H1 (cell line): Measurements from ENCODE around the gene ARL6IP4. TPM values are rescaled to one million over a fixed set of nuclear protein-coding genes. Genes with fewer than 3 reads are reported as not detected.

Experiments used
- CTCF ChIA-PET: fragments of 300-600 bp; sonication (Branson Sonifier 250); formaldehyde crosslinking; loops from one replicate; lab custom pipeline; 2021; ENCODE audit not compliant: partially characterized antibody; lab: Charles Lee
- POLR2A ChIA-PET: fragments of 300-600 bp; sonication (Branson Sonifier 250); formaldehyde crosslinking; loops from one replicate; lab custom pipeline; 2021; ENCODE audit warnings: inconsistent platforms; ENCODE audit not compliant: partially characterized antibody; lab: Charles Lee
- DNase-seq, 2 experiments: peaks; one replicate each; pipeline versions ENCODE4 v3.0.0 to v3.0.0-alpha.2; 2010 to 2022; ENCODE audit warnings: low spot score in 2 of 2, low read depth in 1 of 2, mixed read lengths in 1 of 2
- FAIRE-seq: peaks from 2 replicates; lab custom pipeline; 2011; peaks lifted over from hg19 to GRCh38; lab: Jason Lieb, UNC
- H2AFZ ChIP-seq: 2 replicates; pipeline ENCODE4 v1.8.1; 2012; ENCODE audit warnings: low read length, inconsistent platforms
- H2AK5ac ChIP-seq: 2 replicates; pipeline ENCODE4 v1.6.1; 2013; ENCODE audit warnings: low read depth, low read length
- H2BK120ac ChIP-seq: replicated peaks from 2 replicates; pipeline ENCODE3; 2013; ENCODE audit warnings: low read depth, low read length, inconsistent platforms
- H2BK12ac ChIP-seq: 2 replicates; pipeline ENCODE4 v1.6.1; 2013; ENCODE audit warnings: low read depth, low read length
- H2BK15ac ChIP-seq: 2 replicates; pipeline ENCODE4 v1.6.1; 2013; ENCODE audit warnings: low read length
- H2BK20ac ChIP-seq: 2 replicates; pipeline ENCODE4 v1.6.1; 2013; ENCODE audit warnings: low read length
- H2BK5ac ChIP-seq: 2 replicates; pipeline ENCODE4 v1.6.1; 2013; ENCODE audit warnings: low read depth, low read length
- H3K14ac ChIP-seq: 2 replicates; pipeline ENCODE4 v1.6.1; 2013; ENCODE audit warnings: inconsistent platforms; ENCODE audit not compliant: insufficient read length
- H3K18ac ChIP-seq: 2 replicates; pipeline ENCODE4 v1.6.1; 2013; ENCODE audit warnings: low read length; ENCODE audit errors: extremely low read depth
- H3K23ac ChIP-seq: 2 replicates; pipeline ENCODE4 v1.6.1; 2013; ENCODE audit warnings: inconsistent platforms; ENCODE audit not compliant: insufficient read length
- H3K23me2 ChIP-seq: 2 replicates; pipeline ENCODE4 v1.6.1; 2013; ENCODE audit warnings: low read depth, low read length
- H3K27ac ChIP-seq: 2 replicates; pipeline ENCODE4 v1.6.1; 2011; ENCODE audit warnings: low read depth, low read length, inconsistent platforms
- H3K27me3 ChIP-seq, 4 experiments: replicated peaks in 1 of 4; 1 replicate in 1 of 4; 2 replicates in 3 of 4; pipeline versions ENCODE4 v1.6.1 to v1.8.1; 2011 to 2013; ENCODE audit warnings: low read length in 3 of 4, mild to moderate bottlenecking in 3 of 4, inconsistent platforms in 2 of 4, mixed read lengths in 2 of 4, moderate library complexity in 1 of 4; ENCODE audit not compliant: control insufficient read depth in 3 of 4, insufficient read depth in 3 of 4; ENCODE audit errors: extremely low read depth in 1 of 4
- H3K36me3 ChIP-seq, 4 experiments: 2 replicates each; pipeline versions ENCODE4 v1.6.1 to v1.8.1; 2011 to 2013; ENCODE audit warnings: mild to moderate bottlenecking in 4 of 4, low read length in 3 of 4, moderate library complexity in 2 of 4, control low read depth in 1 of 4, inconsistent platforms in 1 of 4; ENCODE audit not compliant: insufficient read depth in 4 of 4, control insufficient read depth in 2 of 4
- H3K4ac ChIP-seq: replicated peaks from 2 replicates; pipeline ENCODE3; 2013; ENCODE audit warnings: low read length, low read depth, mixed read lengths, inconsistent platforms; ENCODE audit not compliant: insufficient read length
- H3K4me1 ChIP-seq, 4 experiments: replicated peaks in 1 of 4; 1 replicate in 1 of 4; 2 replicates in 3 of 4; pipeline versions ENCODE4 v1.6.1 to v1.8.1; 2011 to 2013; ENCODE audit warnings: low read length in 3 of 4, inconsistent platforms in 2 of 4, mixed read lengths in 1 of 4; ENCODE audit not compliant: insufficient read depth in 4 of 4, control insufficient read depth in 3 of 4
- H3K4me2 ChIP-seq, 2 experiments: 2 replicates each; pipeline versions ENCODE4 v1.6.1 to v1.8.1; 2011 to 2013; ENCODE audit warnings: low read depth in 2 of 2, low read length in 2 of 2, control low read depth in 1 of 2, inconsistent platforms in 1 of 2, mild to moderate bottlenecking in 1 of 2; ENCODE audit not compliant: insufficient read depth in 1 of 2
- H3K4me3 ChIP-seq, 4 experiments: fragments of 200-600, 300-600 bp in 1 of 4; sonication (generic), shearing (Covaris generic), sonication (Bioruptor Twin) in 1 of 4; 2 replicates each; pipeline versions ENCODE4 v1.5.1 to v1.8.1; 2011 to 2016; ENCODE audit warnings: low read length in 4 of 4, low read depth in 3 of 4, control low read depth in 2 of 4, inconsistent platforms in 2 of 4, mild to moderate bottlenecking in 2 of 4, mixed read lengths in 1 of 4, moderate library complexity in 1 of 4; ENCODE audit not compliant: insufficient read depth in 2 of 4; ENCODE audit errors: extremely low read depth in 1 of 4
- H3K56ac ChIP-seq: replicated peaks from 2 replicates; pipeline ENCODE3; 2013; ENCODE audit warnings: low read depth, mild to moderate bottlenecking, mixed read lengths, low read length, inconsistent platforms; ENCODE audit not compliant: insufficient read length
- H3K79me1 ChIP-seq: 2 replicates; pipeline ENCODE4 v1.6.1; 2013; ENCODE audit warnings: low read depth, low read length, control low read depth
- H3K79me2 ChIP-seq, 2 experiments: 2 replicates each; pipeline versions ENCODE4 v1.6.1 to v1.8.1; 2012 to 2013; ENCODE audit warnings: low read length in 2 of 2, mild to moderate bottlenecking in 2 of 2, inconsistent platforms in 1 of 2; ENCODE audit not compliant: insufficient read depth in 2 of 2, control insufficient read depth in 1 of 2
- H3K9ac ChIP-seq, 4 experiments: replicated peaks in 1 of 4; 1 replicate in 1 of 4; 2 replicates in 3 of 4; pipeline versions ENCODE4 v1.6.1 to v1.8.1; 2011 to 2013; ENCODE audit warnings: low read depth in 3 of 4, low read length in 3 of 4, control low read depth in 2 of 4, mild to moderate bottlenecking in 2 of 4, moderate library complexity in 2 of 4, inconsistent platforms in 1 of 4; ENCODE audit errors: extremely low read depth in 1 of 4
- H3K9me3 ChIP-seq, 2 experiments: 2 replicates each; pipeline versions ENCODE4 v1.6.1 to v1.8.1; 2012 to 2013; ENCODE audit warnings: mild to moderate bottlenecking in 2 of 2, moderate library complexity in 2 of 2, control low read depth in 1 of 2, inconsistent platforms in 1 of 2, low read depth in 1 of 2, low read length in 1 of 2, mixed read lengths in 1 of 2; ENCODE audit not compliant: insufficient read depth in 2 of 2
- H4K20me1 ChIP-seq, 2 experiments: replicated peaks in 1 of 2; 2 replicates each; pipeline versions ENCODE3 to v1.8.1; 2011 to 2013; ENCODE audit warnings: inconsistent platforms in 2 of 2, low read length in 2 of 2, mild to moderate bottlenecking in 1 of 2; ENCODE audit not compliant: insufficient read depth in 2 of 2, control insufficient read depth in 1 of 2
- H4K5ac ChIP-seq: 2 replicates; pipeline ENCODE4 v1.6.1; 2013; ENCODE audit warnings: low read length, low read depth, mixed read lengths, inconsistent platforms; ENCODE audit not compliant: insufficient read length
- H4K8ac ChIP-seq: 2 replicates; pipeline ENCODE4 v1.8.0; 2013; ENCODE audit warnings: mild to moderate bottlenecking, moderate library complexity, low read length, inconsistent platforms; ENCODE audit not compliant: insufficient read depth; ENCODE audit errors: extremely low read depth
- H4K91ac ChIP-seq: replicated peaks from 2 replicates; pipeline ENCODE3; 2013; ENCODE audit warnings: low read length, mixed read lengths, inconsistent platforms; ENCODE audit not compliant: insufficient read length
- BACH1 ChIP-seq: IDR thresholded peaks from 2 replicates; pipeline ENCODE4 v1.6.1; 2012; ENCODE audit warnings: low read length, improper control_type of control experiment
- CREB1 ChIP-seq: IDR thresholded peaks from 2 replicates; pipeline ENCODE4 v1.6.1; 2012; ENCODE audit warnings: inconsistent platforms
- EGR1 ChIP-seq: IDR thresholded peaks from 2 replicates; pipeline ENCODE4 v1.6.1; 2011; ENCODE audit warnings: low read depth, low read length, borderline replicate concordance
- KDM5A ChIP-seq: fragments of 200-600 bp; IDR thresholded peaks from 2 replicates; pipeline ENCODE4 v1.7.1; 2012; ENCODE audit warnings: mild to moderate bottlenecking, low read length, inconsistent platforms, mixed read lengths
- MAFK ChIP-seq: IDR thresholded peaks from 2 replicates; pipeline ENCODE4 v1.6.1; 2012; ENCODE audit warnings: low read depth, mild to moderate bottlenecking, improper control_type of control experiment, low read length
- POLR2A ChIP-seq, 2 experiments: IDR thresholded peaks; 1 replicate in 1 of 2; 2 replicates in 1 of 2; pipeline ENCODE4 v1.6.1; 2011; ENCODE audit warnings: low read depth in 2 of 2, low read length in 2 of 2, mild to moderate bottlenecking in 2 of 2; ENCODE audit errors: control extremely low read depth in 1 of 2
- RFX5 ChIP-seq: IDR thresholded peaks from 2 replicates; pipeline ENCODE4 v1.6.1; 2011; ENCODE audit warnings: low read depth, low read length, improper control_type of control experiment, borderline replicate concordance
- SIX5 ChIP-seq: IDR thresholded peaks from 2 replicates; pipeline ENCODE4 v1.6.1; 2011; ENCODE audit warnings: mild to moderate bottlenecking, low read depth, low read length
- SUZ12 ChIP-seq: fragments of 200-600 bp; sonication (generic); IDR thresholded peaks from 2 replicates; pipeline ENCODE4 v1.6.1; 2012; ENCODE audit warnings: mild to moderate bottlenecking, inconsistent platforms, low read length, moderate library complexity, mixed read lengths
- TAF1 ChIP-seq: IDR thresholded peaks from 2 replicates; pipeline ENCODE4 v1.6.1; 2011; ENCODE audit warnings: mild to moderate bottlenecking, low read depth, low read length
- TBP ChIP-seq: IDR thresholded peaks from 2 replicates; pipeline ENCODE4 v1.6.1; 2011; ENCODE audit warnings: low read depth, low read length, improper control_type of control experiment
- TCF12 ChIP-seq: IDR thresholded peaks from 2 replicates; pipeline ENCODE4 v1.6.1; 2011; ENCODE audit warnings: low read depth, mild to moderate bottlenecking, low read length
- YY1 ChIP-seq: IDR thresholded peaks from 2 replicates; pipeline ENCODE4 v1.6.1; 2011; ENCODE audit warnings: low read depth, mild to moderate bottlenecking, low read length
- WGBS, 2 experiments: shearing (Covaris generic) in 1 of 2; methylation state at CpG; one replicate each; pipeline versions ENCODE4 v1.1.6 to v1.1.7; 2013 to 2015; ENCODE audit warnings: low lambda C conversion rate in 2 of 2, mixed read lengths in 2 of 2, inconsistent platforms in 1 of 2, low coverage in 1 of 2, missing lambda C conversion rate in 1 of 2; ENCODE audit not compliant: insufficient replicate concordance in 2 of 2, insufficient coverage in 1 of 2, insufficient read length in 1 of 2; ENCODE audit errors: extremely low coverage in 1 of 2, missing lambda C conversion rate in 1 of 2; 5-methylcytosine and 5-hydroxymethylcytosine counted together
- polyA plus RNA-seq, 7 experiments: library from polyadenylated mRNA; depleted of rRNA in 3 of 7; stranded (reverse) in 5 of 7; unstranded in 2 of 7; fragments of >200 nt in 5 of 7; fragments of 200-250 nt in 2 of 7; gene quantifications; 1 replicate in 5 of 7; 2 replicates in 1 of 7; 4 replicates in 1 of 7; pipeline versions ENCODE4 v1.2.1 to v1.2.3, GENCODE V29; 2011 to 2013; ENCODE audit warnings: missing spikeins in 2 of 7, mixed read lengths in 2 of 7
- total RNA-seq: library from RNA; stranded (reverse); fragmentation: NEBNext Ultra II Directional; extraction: Animal tissue kit (Norgen Biotek cat#: 25700); gene quantifications from 2 replicates; pipeline ENCODE4 v1.2.1, GENCODE V29; 2021
- TF ChIP-seq, protein P1 (sequence below), 3 experiments: IDR thresholded peaks; 1 replicate in 2 of 3; 2 replicates in 1 of 3; pipeline versions ENCODE4 v1.5.1 to v1.6.1; 2011; ENCODE audit warnings: low read length in 3 of 3, mild to moderate bottlenecking in 3 of 3, inconsistent platforms in 2 of 3, low read depth in 1 of 3, moderate library complexity in 1 of 3; ENCODE audit not compliant: insufficient read depth in 1 of 3; ENCODE audit errors: control extremely low read depth in 1 of 3

Gene ARL6IP4
- total and polyA plus RNA-seq, 2 of the 8 experiments (the other 6 are each of a cell fraction or from before 2014, with no cell fraction given): 76.4 to 109 TPM

DNA sequence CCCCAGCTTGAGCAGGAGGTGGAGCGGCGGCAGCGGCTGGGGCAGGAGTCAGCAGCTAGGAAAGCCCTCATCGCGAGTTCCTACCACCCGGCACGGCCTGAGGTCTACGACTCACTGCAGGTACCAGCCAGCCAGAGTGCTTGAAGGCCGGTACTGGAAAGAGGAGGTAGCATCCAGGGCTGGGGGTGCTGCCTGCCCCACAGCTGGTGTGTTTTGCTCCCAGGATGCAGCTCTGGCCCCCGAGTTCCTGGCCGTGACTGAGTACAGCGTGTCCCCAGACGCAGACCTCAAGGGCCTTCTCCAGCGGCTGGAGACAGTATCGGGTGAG lies 3.9 kb upstream of the ARL6IP4 start:
- peaks cover 0 to 4% of the 10 kb centered on the region in 2 experiments for H4K20me1 ChIP-seq
- no peak overlapping the region for H4K8ac ChIP-seq
- H2BK20ac ChIP-seq: no peak overlapping the region
- no peak overlapping the region; a peak in 1 of 7 replicates for H3K9ac ChIP-seq
- peaks cover 7% of the 10 kb centered on the region; the same call in 1 of the 2 replicates for H3K79me1 ChIP-seq
- H3K27me3 ChIP-seq: no peaks in the 10 kb centered on the region
- H3K4ac ChIP-seq: no peak overlapping the region
- H3K4me1 ChIP-seq: peaks cover 0 to 16% (median 10%) of the 10 kb centered on the region in 4 experiments; a peak in 6 of 7 replicates
- H2AFZ ChIP-seq: no peak overlapping the region
- no peak overlapping the region for H4K91ac ChIP-seq
- no peak overlapping the region for H3K27ac ChIP-seq
- 85% methylated on average over 15 of the region's 15 CpGs; no CpG with 5 or more reads in 1 of the 2 experiments for WGBS, 2 experiments
- POLR2A ChIA-PET: interaction anchor here (1.1 to 3.3 kb wide), 5 partner anchors 10 to 256 kb away, joined by 4 to 21 read pairs (median 8); partner anchors contain the start of genes ABCB9, MPHOSPH9 and MTRFR
- no peak overlapping the region for H3K18ac ChIP-seq
- no peak overlapping the region for H3K4me3 ChIP-seq
- H3K23ac ChIP-seq: no peak overlapping the region
- H4K5ac ChIP-seq: no peak overlapping the region
- DNase-seq (no peak), FAIRE-seq (no peak)
- H3K4me2 ChIP-seq: peak overlapping the region; percentile 83 to 96; a peak in 1 of 4 replicates
- H3K36me3 ChIP-seq: no peaks in the 10 kb centered on the region
- no peak overlapping the region for H2BK15ac ChIP-seq
- CTCF ChIA-PET: interaction anchor here (0.8 kb wide), 1 partner anchor 43 kb away, joined by 3 read pairs; no protein-coding TSS in a partner anchor
- H3K9me3 ChIP-seq: no peaks in the 10 kb centered on the region
- H3K79me2 ChIP-seq: peaks cover 0 to 12% of the 10 kb centered on the region in 2 experiments; a peak in 1 of 4 replicates
- no peak overlapping the region for H2BK5ac ChIP-seq
- H2BK12ac ChIP-seq: no peak overlapping the region
- H3K56ac ChIP-seq: no peak overlapping the region
- H2BK120ac ChIP-seq: no peak overlapping the region
- H3K23me2 ChIP-seq: peaks cover 24% of the 10 kb centered on the region
- no peak overlapping the region for H3K14ac ChIP-seq
- no peak overlapping the region for H2AK5ac ChIP-seq
- TF ChIP-seq SIX5 (no peak), TAF1 (no peak), MAFK (no peak), KDM5A (no peak), TBP (no peak), SUZ12 (no peak), YY1 (no peak), BACH1 (no peak), RFX5 (no peak), TCF12 (no peak), EGR1 (no peak), POLR2A (IDR thresholded peaks at IDR 0.05; ENCODE audit: control extremely low read depth in 1 of 2, low read depth in 2 of 2, low read length in 2 of 2) (no peak), CREB1 (no peak)
- TF ChIP-seq, protein P1, sequence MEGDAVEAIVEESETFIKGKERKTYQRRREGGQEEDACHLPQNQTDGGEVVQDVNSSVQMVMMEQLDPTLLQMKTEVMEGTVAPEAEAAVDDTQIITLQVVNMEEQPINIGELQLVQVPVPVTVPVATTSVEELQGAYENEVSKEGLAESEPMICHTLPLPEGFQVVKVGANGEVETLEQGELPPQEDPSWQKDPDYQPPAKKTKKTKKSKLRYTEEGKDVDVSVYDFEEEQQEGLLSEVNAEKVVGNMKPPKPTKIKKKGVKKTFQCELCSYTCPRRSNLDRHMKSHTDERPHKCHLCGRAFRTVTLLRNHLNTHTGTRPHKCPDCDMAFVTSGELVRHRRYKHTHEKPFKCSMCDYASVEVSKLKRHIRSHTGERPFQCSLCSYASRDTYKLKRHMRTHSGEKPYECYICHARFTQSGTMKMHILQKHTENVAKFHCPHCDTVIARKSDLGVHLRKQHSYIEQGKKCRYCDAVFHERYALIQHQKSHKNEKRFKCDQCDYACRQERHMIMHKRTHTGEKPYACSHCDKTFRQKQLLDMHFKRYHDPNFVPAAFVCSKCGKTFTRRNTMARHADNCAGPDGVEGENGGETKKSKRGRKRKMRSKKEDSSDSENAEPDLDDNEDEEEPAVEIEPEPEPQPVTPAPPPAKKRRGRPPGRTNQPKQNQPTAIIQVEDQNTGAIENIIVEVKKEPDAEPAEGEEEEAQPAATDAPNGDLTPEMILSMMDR (IDR thresholded peaks at IDR 0.05; ENCODE audit: control extremely low read depth in 1 of 3, insufficient read depth in 1 of 3, low read depth in 1 of 3, low read length in 3 of 3): no peak
